IMR-90 (cell line): ENCODE data around the gene MCAM. TPM values are rescaled to one million over a fixed set of nuclear protein-coding genes. Genes with fewer than 3 reads are reported as not detected.

Experiments used
- ATAC-seq: fragments of 200-7000 bp; cut with Tn5 transposase; 2 replicates; pipeline ENCODE4 v1.9.1; 2020; ENCODE audit warnings: low read depth, mild to moderate bottlenecking, moderate library complexity
- BruUV-seq: library from RNA; stranded (reverse); fragments of 400-500 nt; replicated peaks from 2 replicates; lab custom pipeline; 2021; lab: Mats Ljungman, UMichigan
- CTCF ChIA-PET: fragments of 300-600 bp; formaldehyde crosslinking; extraction: SDS; loops from one replicate; lab custom pipeline; 2021; ENCODE audit warnings: antibody characterized with exemption; lab: Yijun Ruan, JAX
- POLR2A ChIA-PET: fragments of 300-600 bp; sonication (Branson Sonifier 250); formaldehyde crosslinking; loops from one replicate; lab custom pipeline; 2022; ENCODE audit warnings: antibody characterized with exemption; ENCODE audit not compliant: unreplicated experiment; lab: Charles Lee
- DNase-seq: peaks from one replicate; pipeline ENCODE4 v3.0.0; 2013
- H2AFZ ChIP-seq: replicated peaks from 2 replicates; pipeline ENCODE3; 2013; ENCODE audit warnings: low read length, mild to moderate bottlenecking; ENCODE audit not compliant: poor library complexity
- H2AK5ac ChIP-seq: 2 replicates; pipeline ENCODE4 v1.6.1; 2013; ENCODE audit warnings: low read depth, low read length, inconsistent platforms
- H2AK9ac ChIP-seq: replicated peaks from 2 replicates; pipeline ENCODE3; 2013; ENCODE audit warnings: mild to moderate bottlenecking, low read depth, low read length, moderate library complexity; ENCODE audit not compliant: poor library complexity
- H2BK120ac ChIP-seq: 2 replicates; pipeline ENCODE4 v1.6.1; 2013; ENCODE audit warnings: low read depth, low read length, inconsistent platforms
- H2BK15ac ChIP-seq: 3 replicates; pipeline ENCODE4 v1.6.1; 2013; ENCODE audit warnings: low read depth, low read length, inconsistent platforms
- H2BK20ac ChIP-seq: 2 replicates; pipeline ENCODE4 v1.6.1; 2013; ENCODE audit warnings: low read depth, mild to moderate bottlenecking, inconsistent platforms, low read length, moderate library complexity
- H2BK5ac ChIP-seq: 2 replicates; pipeline ENCODE4 v1.6.1; 2013; ENCODE audit warnings: mild to moderate bottlenecking, low read depth, low read length, inconsistent platforms; ENCODE audit not compliant: poor library complexity, severe bottlenecking
- H3K14ac ChIP-seq: replicated peaks from 2 replicates; pipeline ENCODE4 v1.6.1; 2013; ENCODE audit warnings: low read depth, low read length, inconsistent platforms
- H3K18ac ChIP-seq: 2 replicates; pipeline ENCODE4 v1.6.1; 2013; ENCODE audit warnings: low read depth, low read length, control low read depth
- H3K23ac ChIP-seq: 2 replicates; pipeline ENCODE4 v1.6.1; 2013; ENCODE audit warnings: low read depth, low read length, inconsistent platforms
- H3K27ac ChIP-seq: 2 replicates; pipeline ENCODE4 v1.5.1; 2013; ENCODE audit warnings: mild to moderate bottlenecking, control low read depth, low read length; ENCODE audit not compliant: insufficient read depth
- H3K27me3 ChIP-seq: 2 replicates; pipeline ENCODE4 v1.6.1; 2013; ENCODE audit warnings: low read length; ENCODE audit not compliant: control insufficient read depth, insufficient read depth
- H3K36me3 ChIP-seq: 2 replicates; pipeline ENCODE4 v1.6.1; 2013; ENCODE audit warnings: low read length, mixed read lengths; ENCODE audit not compliant: control insufficient read depth, insufficient read depth
- H3K4ac ChIP-seq: 2 replicates; pipeline ENCODE4 v1.6.1; 2013; ENCODE audit warnings: low read depth, low read length, inconsistent platforms
- H3K4me1 ChIP-seq: 2 replicates; pipeline ENCODE4 v1.6.1; 2013; ENCODE audit warnings: low read length, mixed read lengths; ENCODE audit not compliant: control insufficient read depth, insufficient read depth
- H3K4me2 ChIP-seq: 2 replicates; pipeline ENCODE4 v1.6.1; 2013; ENCODE audit warnings: low read depth, mild to moderate bottlenecking, control low read depth, low read length, moderate library complexity
- H3K4me3 ChIP-seq: 2 replicates; pipeline ENCODE4 v1.5.1; 2013; ENCODE audit warnings: low read depth, mild to moderate bottlenecking, control low read depth, low read length, moderate library complexity; ENCODE audit not compliant: insufficient read depth
- H3K56ac ChIP-seq: 2 replicates; pipeline ENCODE4 v1.6.1; 2013; ENCODE audit warnings: low read length, inconsistent platforms; ENCODE audit not compliant: insufficient read depth; ENCODE audit errors: extremely low read depth
- H3K79me1 ChIP-seq, 2 experiments: 2 replicates each; pipeline ENCODE4 v1.6.1; 2013; ENCODE audit warnings: low read length in 2 of 2, inconsistent platforms in 1 of 2, low read depth in 1 of 2
- H3K9ac ChIP-seq: 2 replicates; pipeline ENCODE4 v1.6.1; 2013; ENCODE audit warnings: low read depth, low read length, control low read depth
- H3K9me1 ChIP-seq: 2 replicates; pipeline ENCODE4 v1.6.1; 2013; ENCODE audit warnings: low read length, inconsistent platforms; ENCODE audit not compliant: insufficient read depth
- H3K9me3 ChIP-seq: 2 replicates; pipeline ENCODE4 v1.6.1; 2013; ENCODE audit warnings: low read length; ENCODE audit not compliant: control insufficient read depth, insufficient read depth
- H4K20me1 ChIP-seq: 2 replicates; pipeline ENCODE4 v1.6.1; 2013; ENCODE audit warnings: low read length, inconsistent platforms; ENCODE audit not compliant: insufficient read depth
- H4K5ac ChIP-seq: 2 replicates; pipeline ENCODE4 v1.6.1; 2013; ENCODE audit warnings: mild to moderate bottlenecking, low read depth, low read length, control low read depth
- H4K8ac ChIP-seq, 2 experiments: 2 replicates each; pipeline ENCODE4 v1.6.1; 2013; ENCODE audit warnings: low read depth in 2 of 2, low read length in 2 of 2, control low read depth in 1 of 2, inconsistent platforms in 1 of 2
- H4K91ac ChIP-seq: 2 replicates; pipeline ENCODE4 v1.6.1; 2013; ENCODE audit warnings: low read depth, low read length, inconsistent platforms; ENCODE audit not compliant: insufficient read depth
- MXI1 ChIP-seq: IDR thresholded peaks from 2 replicates; pipeline ENCODE4 v1.6.1; 2012; ENCODE audit warnings: low read depth, mild to moderate bottlenecking, low read length, moderate library complexity, borderline replicate concordance
- SMC3 ChIP-seq: fragments of 150-350 bp; IDR thresholded peaks from 2 replicates; pipeline ENCODE4 v1.6.1; 2016; ENCODE audit warnings: low read depth, mild to moderate bottlenecking, antibody characterized with exemption, low read length, moderate library complexity
- WGBS, 2 experiments: methylation state at CpG; one replicate each; pipeline versions ENCODE4 v1.1.5 to v1.1.7; 2013; ENCODE audit warnings: missing lambda C conversion rate in 2 of 2; ENCODE audit not compliant: insufficient read length in 1 of 2; ENCODE audit errors: extremely low coverage in 2 of 2; 5-methylcytosine and 5-hydroxymethylcytosine counted together
- dilution Hi-C: fragments of 300-500 bp; cut with HindIII; formaldehyde crosslinking; loops from one replicate; pipeline ENCODE4 v1.14.3; 2018; ENCODE audit warnings: low sequenced_read_pairs; ENCODE audit not compliant: unreplicated experiment
- in situ Hi-C: fragments of 300-500 bp; cut with MboI; formaldehyde crosslinking; loops from 3 replicates; pipeline ENCODE4 v1.14.3; 2019; ENCODE audit warnings: low sequenced_read_pairs, inconsistent platforms, mixed read lengths
- intact Hi-C: fragments of 100-400 bp; cut with micrococcal nuclease; formaldehyde crosslinking; loops from 2 replicates; pipeline ENCODE4 v1.10.0; 2022
- polyA plus RNA-seq, 3 experiments: library from polyadenylated mRNA; depleted of rRNA; stranded (reverse); fragments of >200 nt; gene quantifications; 2 replicates each; pipeline ENCODE4 v1.2.3, GENCODE V29; 2012; ENCODE audit warnings: low replicate concordance in 1 of 3
- total RNA-seq: library from RNA; depleted of rRNA; stranded (reverse); fragments of >200 nt; gene quantifications from 2 replicates; pipeline ENCODE4 v1.2.3, GENCODE V29; 2012

MCAM gene
- total and polyA plus RNA-seq, 2 of the 4 experiments (the other 2 are of a cell fraction): 95.1 to 131 TPM

- no peak for TF ChIP-seq MXI1
Observed at GRCh38 chr11:119320240-119320775, 3.4 kb upstream of the MCAM start (continued).

- H3K9me1 ChIP-seq: peaks cover 19% of the 10 kb centered on the region
- H2BK120ac ChIP-seq: peak overlapping the region; percentile 92
- H3K27me3 ChIP-seq: no peaks in the 10 kb centered on the region
- peak overlapping the region; percentile 57 for H3K14ac ChIP-seq
- peak overlapping the region; percentile 86 for H3K4ac ChIP-seq
- peak overlapping the region; percentile 69 for H2BK5ac ChIP-seq
- in situ Hi-C loops: no loop called here
- ChIA-PET CTCF (no interaction called here), POLR2A (interaction anchor here (1.0 kb wide), 1 partner anchor 18 kb away, joined by 3 read pairs; no protein-coding TSS in a partner anchor)
- ATAC-seq (no peak), DNase-seq (no peak)
- H4K20me1 ChIP-seq: peaks cover 14% of the 10 kb centered on the region
- H2BK20ac ChIP-seq: peak overlapping the region; percentile 86
- H3K4me1 ChIP-seq: peaks cover 49% of the 10 kb centered on the region
- peak overlapping the region; percentile 50; the same call in 1 of the 2 replicates for H4K5ac ChIP-seq
- no peak overlapping the region for H3K4me2 ChIP-seq
- H2AK5ac ChIP-seq: peak overlapping the region; percentile 96
- peak overlapping the region; percentile 83 for H2AK9ac ChIP-seq
- H2BK15ac ChIP-seq: peak overlapping the region; percentile 78; the same call in 1 of the 3 replicates
- H3K9me3 ChIP-seq: no peaks in the 10 kb centered on the region
- TF ChIP-seq SMC3: no peak
- peak overlapping the region; percentile 77 to 95 for H4K8ac ChIP-seq
- 0 out of 2 replicates have a peak overlapping the region, but pooled peaks have one; percentile 31 for H3K23ac ChIP-seq
- no peak overlapping the region for H3K18ac ChIP-seq
- peaks cover 9 to 50% of the 10 kb centered on the region in 2 experiments; a peak in 3 of 4 replicates for H3K79me1 ChIP-seq
- peak overlapping the region; percentile 91 for H4K91ac ChIP-seq
- H3K4me3 ChIP-seq: no peak overlapping the region
- intact Hi-C loops: loop anchor here (2.0 to 5.0 kb wide), 2 partner anchors 19 to 172 kb away; partner anchors contain the start of gene ABCG4
- peak overlapping the region; percentile 90 for H2AFZ ChIP-seq
- H3K27ac ChIP-seq: peak overlapping the region; percentile 38
- no peak overlapping the region for H3K9ac ChIP-seq
- peaks cover 1% of the 10 kb centered on the region; the same call in 1 of the 2 replicates for H3K36me3 ChIP-seq
- H3K56ac ChIP-seq: peak overlapping the region; percentile 47; the same call in 1 of the 2 replicates
- dilution Hi-C loops: no loop called here
- 67% methylated on average over 6 of the region's 11 CpGs; no CpG with 5 or more reads in 1 of the 2 experiments for WGBS, 2 experiments
- BruUV-seq: no TSS peak
Observed at GRCh38 chr11:119319700-119320239, 2.8 kb upstream of the MCAM start.
